CD4-positive, alpha-beta T cell treated with Interleukin-21 for 1 hour (primary cell): ENCODE measurements around the gene EDEM1.

ENCODE experiments used
- DNase-seq: peaks from one replicate; pipeline ENCODE4 v3.0.0-alpha.2; 2020

Gene EDEM1

DNA sequence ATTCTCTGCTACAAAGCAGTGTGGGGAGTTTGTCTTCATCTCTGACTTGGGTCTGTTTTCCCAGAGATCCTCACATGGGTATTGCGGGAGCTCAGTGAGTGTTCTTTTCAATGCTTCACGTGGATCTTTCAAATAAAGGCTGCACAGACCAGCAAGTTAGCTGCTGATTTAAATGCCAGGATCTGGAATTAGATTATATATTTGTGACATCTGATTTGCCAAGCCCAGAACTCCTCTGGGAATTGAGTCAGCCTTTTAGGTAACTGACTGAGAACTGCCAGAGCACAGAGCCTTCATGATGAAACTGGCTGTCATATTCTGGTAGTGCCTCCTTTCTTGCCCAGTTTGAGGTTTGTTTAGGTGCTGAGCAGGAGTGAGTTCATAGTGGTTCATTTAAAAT is 14.7 kb downstream of the EDEM1 start:
- DNase-seq, result no peak

DNA sequence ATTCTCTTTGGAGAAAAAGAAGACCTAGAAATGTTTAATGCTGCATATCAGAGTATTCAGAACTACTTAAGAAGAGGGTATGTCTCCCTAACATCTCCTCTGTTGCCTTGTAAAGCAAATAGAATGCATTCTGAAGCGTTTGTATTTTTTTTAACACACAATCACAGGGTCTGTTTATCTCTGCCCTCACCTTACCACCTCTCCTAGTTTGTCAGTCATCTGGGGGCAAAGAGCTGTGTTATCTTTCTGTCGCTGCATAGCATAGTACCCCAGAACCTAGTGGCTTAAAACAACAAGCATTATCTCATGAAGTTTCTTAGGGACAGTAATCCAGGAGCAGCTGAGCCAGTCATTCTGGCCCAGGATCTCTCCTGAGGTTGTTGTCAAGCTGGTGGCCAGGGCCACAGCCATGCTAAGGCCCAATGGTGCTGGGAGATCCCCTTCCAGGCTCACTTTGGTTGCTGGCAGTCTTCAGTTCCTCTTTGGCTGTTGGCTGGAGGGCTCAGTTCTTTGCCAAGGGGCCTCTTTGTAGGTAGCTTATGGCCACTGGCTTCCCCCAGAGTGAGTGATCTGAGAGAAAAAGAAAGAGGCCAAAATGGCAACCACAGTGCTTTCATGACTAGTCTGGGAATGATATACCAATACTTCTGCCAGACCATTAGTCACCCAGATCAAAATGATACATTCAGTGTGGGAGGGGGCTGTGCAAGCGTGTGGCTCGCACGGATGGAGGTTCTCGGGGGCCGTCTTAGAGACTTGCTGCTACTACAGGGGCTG is 17.8 kb downstream of the EDEM1 start:
- DNase-seq, result no peak

- no peak for DNase-seq
These were observed 23.4 kb downstream of the EDEM1 start for GRCh38 chr3:5210926-5211325.

- no peak for DNase-seq
These were observed 25.4 kb downstream of the EDEM1 start for GRCh38 chr3:5212628-5213573.

DNA sequence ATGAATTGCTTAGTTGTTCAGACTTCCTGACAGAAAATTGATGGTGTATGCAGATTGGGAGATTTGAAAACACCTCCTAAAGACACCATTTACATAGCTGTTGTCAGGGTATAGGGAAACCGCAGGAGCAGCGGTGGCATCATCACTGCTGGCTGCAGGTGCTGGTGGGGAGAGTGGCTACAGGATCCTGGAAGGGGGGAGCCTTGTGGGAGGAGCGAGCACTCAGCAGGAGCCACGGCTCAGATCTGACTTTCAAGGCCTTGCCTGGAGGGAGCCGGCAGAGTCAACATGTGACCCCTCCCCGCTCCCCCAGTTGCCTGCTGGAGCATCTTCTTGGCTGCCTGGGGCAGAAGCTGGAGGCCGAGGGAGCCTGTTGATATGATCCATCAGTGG is 26.1 kb downstream of the EDEM1 start:
- no peak for DNase-seq

DNA sequence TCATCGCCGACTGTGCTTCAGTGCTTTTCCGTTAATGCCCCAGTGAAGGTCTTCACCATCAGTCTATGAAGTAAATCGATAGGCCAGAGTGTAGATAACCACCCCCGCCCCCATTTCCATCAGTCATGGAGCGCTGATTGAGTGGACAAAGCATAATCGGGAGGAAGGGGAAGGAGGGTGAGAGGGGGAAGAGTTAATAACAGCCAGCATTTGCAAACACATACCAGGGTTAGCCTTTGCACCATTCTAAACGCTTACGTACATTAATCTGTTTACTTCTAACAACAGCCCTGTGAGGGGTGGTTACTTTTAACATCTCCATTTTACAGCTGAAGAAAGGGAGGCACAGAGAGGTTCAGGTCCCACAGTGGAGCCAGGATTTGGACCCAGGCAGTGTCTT is 26.8 kb downstream of the EDEM1 start:
- no peak for DNase-seq

- DNase-seq, result no peak
These were observed 30.5 kb downstream of the EDEM1 start for GRCh38 chr3:5217824-5218595.

- DNase-seq, result no peak
These were observed 31.3 kb downstream of the EDEM1 start for GRCh38 chr3:5218815-5219214.

GRCh38 chr3:5219216-5219615 is 31.7 kb downstream of the EDEM1 start:
- no peak for DNase-seq

GRCh38 chr3:5220193-5220592 is 32.7 kb downstream of the EDEM1 start:
- no peak for DNase-seq

- no peak for DNase-seq
These were observed 33.3 kb downstream of the EDEM1 start for GRCh38 chr3:5220667-5221431.

GRCh38 chr3:5221701-5222100 is 34.2 kb downstream of the EDEM1 start:
- DNase-seq, result no peak

DNA sequence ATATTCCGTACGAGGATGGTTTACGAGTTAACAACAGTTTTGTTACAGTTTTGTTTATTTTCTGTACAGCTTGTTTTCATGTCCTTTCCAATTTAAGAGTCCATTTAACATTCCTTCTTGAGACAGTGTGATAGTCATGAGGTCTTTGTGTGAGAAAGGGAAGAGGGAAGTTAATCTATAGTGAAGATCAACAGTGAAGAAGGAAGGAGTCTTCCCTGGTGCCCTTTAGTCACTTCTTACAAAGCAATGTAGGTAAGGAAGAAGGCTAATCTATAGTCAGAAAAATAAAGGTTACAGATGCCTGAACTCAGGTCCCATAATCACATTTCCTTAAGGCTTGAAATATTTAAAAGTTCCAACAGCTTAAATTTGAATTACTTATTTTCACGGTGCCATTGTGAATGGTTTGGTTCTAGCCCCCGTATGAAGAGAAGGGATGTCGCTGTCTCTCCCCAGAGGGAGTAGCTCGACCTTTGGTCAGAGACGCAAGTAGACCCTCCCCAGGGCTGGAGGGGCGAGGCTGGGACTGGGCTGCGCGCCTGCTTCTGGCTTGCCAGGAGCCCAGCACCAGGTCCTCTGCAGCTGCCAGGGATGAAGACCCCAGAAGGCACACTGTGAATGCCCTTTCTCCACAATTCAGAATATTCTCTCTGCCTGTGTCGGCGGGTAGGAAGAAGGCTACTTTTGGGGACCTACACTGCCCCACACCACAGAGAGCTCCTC is 34.9 kb downstream of the EDEM1 start:
- no peak for DNase-seq

- DNase-seq, result peak; percentile 10
These were observed 39.3 kb downstream of the EDEM1 start for GRCh38 chr3:5226783-5227182.

- no peak for DNase-seq
These were observed 40.3 kb downstream of the EDEM1 start for GRCh38 chr3:5227812-5228211.

DNA sequence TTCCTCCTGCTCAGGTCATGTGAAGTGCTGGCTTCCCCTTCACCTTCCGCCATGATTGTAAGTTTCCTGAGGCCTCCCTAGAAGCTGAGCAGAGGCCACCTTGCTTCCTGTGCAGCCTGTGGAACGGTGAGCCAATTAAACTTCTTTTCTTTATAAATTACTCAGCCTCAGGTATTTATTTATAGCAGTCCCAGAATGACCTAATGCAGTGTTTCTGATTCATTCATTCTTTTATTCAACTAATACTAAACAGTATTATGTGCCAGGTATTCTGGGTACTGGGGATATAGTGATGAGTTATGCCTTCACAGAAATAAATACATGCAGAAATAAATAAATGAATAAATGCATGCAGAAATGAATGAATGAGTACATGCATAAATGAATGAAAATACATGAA is 41.9 kb downstream of the EDEM1 start:
- DNase-seq, result no peak

DNA sequence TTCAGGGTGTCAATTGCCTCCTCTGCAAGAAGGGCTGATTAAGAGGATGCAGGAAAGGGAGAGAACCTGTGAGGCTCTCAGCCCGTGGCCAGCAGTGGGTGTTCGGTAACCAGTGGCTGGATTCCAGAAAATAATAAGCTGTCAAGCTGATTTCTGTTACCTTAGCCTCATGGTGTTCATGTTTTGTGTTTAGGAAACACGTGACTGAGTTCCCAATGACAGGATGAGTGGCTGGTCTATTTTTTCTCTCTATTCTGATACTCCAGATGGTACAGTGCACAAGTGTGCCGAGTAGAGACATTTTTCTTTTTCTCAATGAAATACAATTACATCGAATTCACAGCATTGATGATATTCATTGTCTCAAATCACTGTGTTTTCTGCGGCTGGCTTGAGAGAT is 43.6 kb downstream of the EDEM1 start:
- DNase-seq, result no peak

DNA sequence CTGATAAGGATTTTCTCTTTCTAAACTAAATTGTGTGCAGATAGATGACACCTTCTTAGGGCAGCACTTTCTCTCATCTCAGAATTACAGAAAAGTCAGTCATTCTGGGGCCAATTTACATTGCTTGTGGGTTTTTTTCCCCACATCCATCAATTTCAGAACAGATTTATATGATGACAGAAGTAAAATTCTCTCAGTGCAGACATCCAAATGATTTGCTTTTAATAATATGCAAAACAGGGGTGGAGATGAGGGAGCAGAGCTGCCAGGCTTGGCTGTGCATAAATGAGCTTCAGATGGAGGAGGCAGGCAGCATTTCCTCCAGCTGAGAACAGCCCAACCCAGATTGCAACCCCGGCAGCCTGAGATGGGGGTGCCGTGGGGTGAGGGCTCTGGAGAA is 44.0 kb downstream of the EDEM1 start:
- no peak for DNase-seq

GRCh38 chr3:5232570-5232969 is 45.1 kb downstream of the EDEM1 start:
- DNase-seq, result no peak

DNA sequence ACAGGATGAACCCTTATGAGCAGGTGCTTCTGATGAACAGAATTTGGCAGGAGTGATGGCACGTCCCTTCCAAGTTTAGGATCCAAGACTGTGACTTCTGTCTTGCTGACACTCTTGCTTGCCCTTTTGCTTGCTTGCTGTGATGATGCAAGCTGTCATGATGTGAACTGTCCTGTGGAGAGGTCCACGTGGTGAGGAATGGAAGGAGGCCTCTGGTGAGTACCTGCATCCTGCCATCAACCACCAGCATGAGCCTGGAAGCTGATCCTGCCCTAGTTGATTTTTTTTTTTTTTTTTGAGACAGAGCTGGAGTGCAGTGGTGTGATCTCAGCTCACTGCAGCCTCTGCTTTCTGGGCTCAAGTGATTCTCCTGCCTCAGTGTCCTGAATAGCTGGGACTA is 45.5 kb downstream of the EDEM1 start:
- no peak for DNase-seq

DNA sequence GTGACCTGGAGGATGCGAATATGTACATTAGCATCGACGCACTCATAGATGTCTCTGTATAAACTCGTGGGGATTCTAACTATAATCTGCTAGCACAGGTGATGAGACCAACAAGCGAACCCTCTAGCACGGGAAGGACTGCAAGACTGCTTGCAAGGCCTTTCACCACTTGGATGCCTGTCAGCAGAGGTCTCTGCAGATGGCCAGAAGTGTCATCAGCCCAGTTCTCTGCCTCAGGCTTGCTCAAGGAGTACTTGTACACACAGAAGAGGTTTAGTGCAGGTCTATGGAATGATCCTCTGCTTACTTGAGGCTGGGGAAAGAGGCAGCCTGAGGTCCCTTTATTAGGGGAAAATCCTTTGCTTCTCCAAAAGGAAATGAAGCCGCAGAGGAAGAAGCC is 48.1 kb downstream of the EDEM1 start:
- no peak for DNase-seq

DNA sequence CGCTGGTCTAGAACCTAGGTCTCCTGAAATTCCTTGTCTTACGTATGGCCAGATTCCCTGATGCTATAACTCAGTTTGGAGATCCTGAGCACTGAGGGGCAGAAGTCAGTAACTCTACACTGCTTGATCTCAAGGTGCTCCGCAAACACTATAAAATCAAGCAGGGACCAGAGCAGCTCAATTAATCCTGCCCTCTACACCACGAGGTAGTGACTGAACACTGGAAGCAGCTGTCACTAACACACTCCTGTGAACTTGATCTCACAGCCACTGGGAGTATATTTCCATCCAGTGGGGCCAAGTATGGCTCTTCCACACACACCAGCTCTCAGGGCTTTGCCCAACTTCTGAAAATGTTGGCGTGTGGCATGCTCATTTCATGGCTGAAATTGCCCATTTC is 51.0 kb downstream of the EDEM1 start:
- no peak for DNase-seq
